HG02973 (cell line): ENCODE results near the gene ZNF396.
A peak's percentile ranks its signal among the peaks of the same experiment; 100 is the strongest.

Experiments
- ATAC-seq: cut with Tn5 transposase; IDR thresholded peaks from one replicate; pipeline ENCODE4 v1.9.1; 2021; ENCODE audit warnings: moderate library complexity; ENCODE audit not compliant: unreplicated experiment

The ZNF396 gene

GRCh38 chr18:35376742-35377695, at the start of gene ZNF396:
Gene ZNF396 (minus strand): TSS chr18:35377337. CDS start chr18:35374292, 3,045 bp downstream.
- peak; percentile 83 for ATAC-seq

DNA sequence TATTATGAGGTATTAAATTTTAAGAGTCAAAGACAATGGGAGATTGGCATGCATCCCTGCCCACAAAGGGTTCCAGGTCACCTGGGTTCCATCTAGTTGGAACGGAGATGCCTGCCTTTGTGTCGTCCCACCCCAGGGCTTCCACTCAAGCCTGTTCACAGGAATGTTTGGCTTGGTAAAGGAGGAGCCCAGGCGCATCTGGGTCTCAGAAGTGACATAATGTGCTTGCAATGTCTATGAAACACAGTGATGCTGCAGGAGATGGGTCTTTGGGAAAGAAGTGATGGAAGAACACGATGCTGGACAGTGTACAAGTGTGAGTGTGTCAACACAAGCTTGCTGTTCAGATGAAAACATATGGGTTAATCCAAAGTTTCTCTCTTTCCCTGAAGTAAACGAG, 49.6 kb upstream of the ZNF396 start:
- no peak for ATAC-seq

- no peak for ATAC-seq
These were observed 47.2 kb upstream of the ZNF396 start for GRCh38 chr18:35424356-35424755.

DNA sequence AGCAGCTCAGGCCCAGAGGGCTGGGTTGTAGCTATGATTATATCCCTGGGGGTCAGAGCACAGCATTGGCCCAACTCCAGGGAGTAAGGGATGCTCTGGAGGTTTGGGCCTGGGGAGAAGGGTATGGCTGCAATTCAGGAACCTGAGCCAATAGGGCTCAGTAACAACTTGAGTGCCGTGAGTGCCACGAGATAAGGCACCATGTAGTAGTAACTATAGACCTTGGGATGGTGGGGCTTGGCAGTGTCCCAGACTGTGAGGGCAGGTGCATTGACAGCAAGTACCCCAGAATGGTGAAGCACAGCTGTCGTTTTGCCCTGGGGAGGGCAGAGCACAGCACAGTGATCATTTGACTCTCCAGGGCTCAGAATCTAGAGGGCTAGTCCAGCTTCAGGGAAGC, 45.1 kb upstream of the ZNF396 start:
- ATAC-seq: no peak

DNA sequence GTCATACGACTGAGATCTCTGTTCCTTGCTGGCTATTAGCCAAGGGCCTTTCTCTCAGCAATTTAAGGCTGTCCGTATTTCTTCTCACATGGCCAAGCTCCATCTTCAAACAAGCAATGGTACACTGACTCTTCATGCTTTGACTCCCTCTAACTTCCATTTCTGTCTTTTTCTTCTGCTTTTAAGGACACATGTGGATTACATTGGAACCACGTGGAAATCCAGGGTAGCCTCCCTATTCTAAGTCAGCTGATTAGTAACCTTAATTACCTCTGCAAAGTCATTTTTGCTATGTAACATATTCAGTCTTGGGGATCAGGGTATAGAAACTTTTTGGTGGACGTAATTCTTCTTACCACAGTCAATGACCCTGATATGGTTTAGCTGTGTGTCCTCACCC, 41.5 kb upstream of the ZNF396 start:
- ATAC-seq: no peak

- ATAC-seq: no peak
These were observed 40.1 kb upstream of the ZNF396 start for GRCh38 chr18:35417223-35417622.

GRCh38 chr18:35415511-35416073, 38.5 kb upstream of the ZNF396 start:
- ATAC-seq: peak; percentile 37

- ATAC-seq: no peak
These were observed 36.0 kb upstream of the ZNF396 start for GRCh38 chr18:35413163-35413511.

- no peak for ATAC-seq
These were observed 34.7 kb upstream of the ZNF396 start for GRCh38 chr18:35411625-35412351.

DNA sequence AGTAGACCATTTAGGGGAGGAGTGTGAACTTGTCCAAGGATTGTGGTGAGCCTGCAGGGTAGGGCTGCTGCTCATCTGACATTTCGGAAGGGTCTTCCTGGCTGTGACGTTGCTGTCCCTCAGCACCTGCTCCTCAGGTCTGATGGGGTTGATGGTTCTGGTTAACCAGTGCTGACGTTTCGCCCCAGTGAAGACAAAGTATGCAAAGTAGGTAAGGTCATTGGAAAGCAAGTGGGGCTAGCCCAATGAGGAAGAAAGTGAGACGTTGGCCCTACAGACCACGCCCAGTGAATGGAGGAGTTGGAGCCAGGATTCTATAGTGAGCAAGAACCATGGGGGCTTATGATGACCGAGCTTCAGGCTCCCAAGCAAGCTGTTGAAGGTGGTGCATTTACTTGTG, 33.4 kb upstream of the ZNF396 start:
- peak; percentile 55 for ATAC-seq

DNA sequence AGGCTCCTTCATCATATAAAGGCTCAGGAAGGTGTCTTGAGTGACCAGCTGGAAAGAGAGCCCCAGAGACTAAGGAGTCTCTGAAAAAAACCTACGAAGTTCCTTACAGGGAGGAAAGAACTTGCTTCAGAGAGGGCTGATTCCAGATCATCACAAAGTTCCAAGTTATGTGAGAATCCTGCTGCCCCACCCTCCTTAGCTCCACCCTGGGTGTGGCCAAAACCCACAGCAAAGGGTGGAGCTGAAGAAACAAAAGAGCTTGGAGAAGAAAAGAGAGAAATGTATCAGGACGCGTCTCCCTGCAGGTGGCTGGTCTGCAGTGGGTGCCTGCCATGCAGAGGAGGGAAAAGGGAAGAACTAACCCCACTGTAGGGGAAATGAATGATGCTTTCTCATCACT, 32.8 kb upstream of the ZNF396 start:
- ATAC-seq: no peak

GRCh38 chr18:35408843-35409261, 31.7 kb upstream of the ZNF396 start:
- ATAC-seq: no peak

DNA sequence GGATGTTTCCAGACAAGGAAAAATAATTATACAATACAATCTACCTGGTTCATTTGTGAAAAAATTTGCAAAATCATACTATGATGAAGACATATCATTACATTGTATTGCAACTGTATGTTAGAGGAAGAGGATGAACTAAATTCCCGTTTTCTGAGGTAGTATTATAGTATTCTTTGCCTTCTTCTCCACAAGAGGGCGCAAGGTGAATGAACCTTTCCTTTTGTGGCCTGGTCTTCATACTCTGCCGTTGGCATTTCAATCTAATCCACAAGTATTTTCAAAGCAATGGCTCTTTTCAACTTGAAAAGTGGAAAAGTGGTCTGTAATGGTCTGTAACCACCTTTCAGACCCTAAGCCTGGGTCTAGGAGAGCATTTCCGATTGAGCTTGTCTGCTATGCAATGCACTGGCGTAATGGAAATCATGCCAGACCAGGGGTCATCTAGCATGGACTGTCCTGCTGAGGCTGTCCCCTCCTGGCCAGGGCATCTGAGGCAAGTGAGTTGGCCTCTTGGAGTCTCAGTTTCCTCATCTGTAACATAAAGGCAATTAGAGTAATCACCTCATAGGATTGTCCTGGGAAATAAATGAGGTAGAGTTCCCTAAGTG, 30.8 kb upstream of the ZNF396 start:
- peak; percentile 56 for ATAC-seq

DNA sequence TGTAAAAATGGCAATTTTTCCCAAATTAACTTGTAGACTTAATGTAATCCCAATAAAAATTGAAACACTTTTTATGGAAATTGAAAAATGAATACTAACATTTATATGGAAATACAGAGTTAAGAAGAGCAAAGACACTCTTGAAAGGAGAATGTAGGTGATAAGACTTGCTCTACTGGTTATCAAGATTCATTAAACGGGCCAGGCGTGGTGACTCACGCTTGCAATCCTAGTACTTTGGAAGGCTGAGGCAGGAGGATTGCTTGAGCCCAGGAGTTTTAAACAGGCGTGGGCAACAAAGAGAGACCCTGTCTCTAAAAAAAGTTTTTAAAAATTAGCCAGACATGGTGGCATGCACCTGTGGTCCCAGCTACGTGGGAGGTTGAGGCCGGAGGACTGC, 29.5 kb upstream of the ZNF396 start:
- no peak for ATAC-seq

DNA sequence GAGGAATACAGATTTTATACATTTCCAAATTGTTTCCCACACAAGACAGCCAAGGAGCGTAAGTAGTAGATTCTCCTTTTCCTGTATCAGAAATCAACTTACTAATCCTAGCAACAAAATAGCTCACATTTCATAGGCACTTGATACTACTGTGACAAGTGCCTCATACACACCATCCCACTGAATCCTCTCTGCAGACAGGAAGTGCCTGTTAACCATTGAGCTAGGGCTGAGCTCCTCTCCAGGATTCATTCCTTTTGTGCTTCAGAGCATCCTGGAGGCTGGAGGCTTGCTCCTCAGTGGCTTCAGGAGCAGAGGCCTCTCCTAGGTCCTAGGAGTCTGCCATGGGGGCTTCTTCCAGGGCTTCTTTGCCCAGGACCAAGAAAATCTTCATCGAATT, 20.8 kb upstream of the ZNF396 start:
- ATAC-seq: no peak

DNA sequence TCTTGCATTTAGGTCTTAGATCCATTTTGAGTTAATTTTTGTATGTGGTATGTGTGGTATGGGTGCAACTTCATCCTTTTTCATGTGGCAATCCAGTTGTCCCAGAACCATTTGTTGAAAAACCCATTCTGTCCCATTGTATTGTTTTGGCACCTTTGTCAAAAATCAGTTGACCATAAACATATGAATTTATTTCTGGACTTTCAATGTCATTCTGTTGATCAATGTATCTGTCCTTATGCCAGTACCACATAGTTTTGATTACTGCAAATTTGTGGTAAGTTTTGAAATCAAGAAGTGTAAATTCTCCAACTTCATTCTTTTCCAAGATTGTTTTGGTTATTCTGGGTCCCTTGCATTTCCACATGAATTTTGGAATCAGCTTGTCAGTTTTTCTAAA, 16.6 kb upstream of the ZNF396 start:
- no peak for ATAC-seq

- no peak for ATAC-seq
These were observed 15.2 kb upstream of the ZNF396 start for GRCh38 chr18:35392375-35392774.

GRCh38 chr18:35390951-35391700, 14.0 kb upstream of the ZNF396 start:
- ATAC-seq: no peak

GRCh38 chr18:35389095-35389618, 12.0 kb upstream of the ZNF396 start:
- no peak for ATAC-seq

DNA sequence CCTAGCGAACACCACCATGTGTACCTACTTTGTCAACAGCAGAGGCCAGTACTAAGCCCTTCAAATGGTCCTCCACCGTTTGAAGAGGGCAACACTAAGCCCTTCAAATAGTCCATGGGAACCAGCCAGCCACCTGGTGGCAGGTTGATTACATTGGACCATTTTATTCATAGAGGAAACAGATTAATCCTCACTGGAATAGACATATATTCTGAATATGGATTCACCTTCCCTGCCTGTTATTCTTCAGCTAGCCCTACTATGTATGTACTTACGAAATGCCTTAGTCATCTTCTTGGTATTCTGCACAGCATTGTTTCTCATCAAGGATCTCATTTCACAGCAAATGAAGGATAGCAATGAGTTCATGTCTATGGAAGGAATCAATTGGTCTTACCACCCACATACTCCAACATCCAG, 10.0 kb upstream of the ZNF396 start:
- ATAC-seq: no peak
